Naive thymus-derived CD4-positive, alpha-beta T cell (primary cell): ENCODE measurements around the gene EIF4B. TPM values are rescaled to one million over a fixed set of nuclear protein-coding genes. Genes with fewer than 3 reads are reported as not detected.
A peak's percentile ranks its signal among the peaks of the same experiment; 100 is the strongest.

Source experiments
- ATAC-seq: fragments of 150-1000 bp; cut with Tn5 transposase; 2 replicates; pipeline ENCODE4 v1.10.0; 2021; ENCODE audit warnings: mild to moderate bottlenecking, moderate library complexity
- CTCF ChIA-PET: fragments of 350-600 bp; sonication (Branson Sonifier 250); formaldehyde crosslinking; loops from one replicate; lab custom pipeline; 2021; ENCODE audit warnings: antibody characterized with exemption; lab: Charles Lee
- POLR2A ChIA-PET: fragments of 350-600 bp; sonication (Branson Sonifier 250); formaldehyde crosslinking; loops from one replicate; lab custom pipeline; 2021; ENCODE audit warnings: antibody characterized with exemption, inconsistent platforms; lab: Charles Lee
- DNase-seq, 9 donors: peaks; one replicate each; pipeline versions ENCODE4 v3.0.0 to v3.0.0-alpha.2; 2020 to 2022; ENCODE audit warnings: mixed read lengths in 1 of 9
- H3K27ac ChIP-seq: one replicate; pipeline ENCODE4 v1.7.0; 2013; ENCODE audit warnings: mild to moderate bottlenecking, low read depth, low read length, moderate library complexity
- H3K27me3 ChIP-seq, 2 donors: one replicate each; pipeline ENCODE4 v1.7.0; 2013; ENCODE audit warnings: low read length in 2 of 2, mild to moderate bottlenecking in 2 of 2, moderate library complexity in 2 of 2; ENCODE audit not compliant: control insufficient read depth in 2 of 2, insufficient read depth in 2 of 2
- H3K36me3 ChIP-seq, 3 experiments: 1 replicate in 2 of 3; 2 replicates in 1 of 3; pipeline ENCODE4 v1.7.0; 2013; ENCODE audit warnings: low read length in 3 of 3, mild to moderate bottlenecking in 3 of 3, moderate library complexity in 1 of 3; ENCODE audit not compliant: insufficient read depth in 3 of 3, control insufficient read depth in 2 of 3
- H3K4me1 ChIP-seq, 2 donors: one replicate each; pipeline ENCODE4 v1.7.0; 2013; ENCODE audit warnings: low read length in 2 of 2, mild to moderate bottlenecking in 2 of 2, moderate library complexity in 1 of 2; ENCODE audit not compliant: control insufficient read depth in 2 of 2, insufficient read depth in 2 of 2
- H3K4me3 ChIP-seq: 2 replicates; pipeline ENCODE4 v1.7.0; 2013; ENCODE audit warnings: mild to moderate bottlenecking, low read length
- H3K9me3 ChIP-seq, 3 experiments: 1 replicate in 2 of 3; 2 replicates in 1 of 3; pipeline ENCODE4 v1.7.0; 2013; ENCODE audit warnings: low read length in 3 of 3; ENCODE audit not compliant: control insufficient read depth in 2 of 3
- H3K27ac Mint-ChIP-seq, 9 donors: one replicate each; pipeline ENCODE4 v1.8.0; 2020 to 2022; ENCODE audit warnings: mixed read lengths in 9 of 9, mild to moderate bottlenecking in 8 of 9, moderate library complexity in 5 of 9, inconsistent platforms in 2 of 9
- H3K27me3 Mint-ChIP-seq, 5 donors: one replicate each; pipeline ENCODE4 v1.8.0; 2021 to 2022; ENCODE audit warnings: mixed read lengths in 5 of 5, mild to moderate bottlenecking in 1 of 5
- H3K36me3 Mint-ChIP-seq, 5 donors: one replicate each; pipeline ENCODE4 v1.8.0; 2020 to 2022; ENCODE audit warnings: mixed read lengths in 5 of 5, mild to moderate bottlenecking in 3 of 5, inconsistent platforms in 1 of 5
- H3K4me1 Mint-ChIP-seq, 7 donors: one replicate each; pipeline ENCODE4 v1.8.0; 2020 to 2022; ENCODE audit warnings: mixed read lengths in 7 of 7, mild to moderate bottlenecking in 3 of 7, inconsistent platforms in 1 of 7
- H3K4me3 Mint-ChIP-seq, 10 donors: one replicate each; pipeline ENCODE4 v1.8.0; 2020 to 2022; ENCODE audit warnings: mild to moderate bottlenecking in 10 of 10, mixed read lengths in 10 of 10, moderate library complexity in 6 of 10, inconsistent platforms in 2 of 10
- H3K9me3 Mint-ChIP-seq, 11 donors: one replicate each; pipeline ENCODE4 v1.8.0; 2020 to 2022; ENCODE audit warnings: mixed read lengths in 11 of 11, mild to moderate bottlenecking in 4 of 11, inconsistent platforms in 1 of 11, moderate library complexity in 1 of 11
- intact Hi-C, 2 donors: fragments of 100-400 bp; cut with micrococcal nuclease; formaldehyde crosslinking; loops; one replicate each; pipeline ENCODE4 v1.15.1; 2023
- polyA plus RNA-seq, 2 donors: library from polyadenylated mRNA; unstranded; fragments of 300-500 nt; fragmentation: Illumina TruSeq; gene quantifications; one replicate each; pipeline ENCODE4 v1.2.3, GENCODE V29; 2021
- total RNA-seq, 6 experiments: library from RNA in 5 of 6; stranded (reverse) in 5 of 6; gene quantifications; 1 replicate in 5 of 6; 2 replicates in 1 of 6; pipeline ENCODE4 v1.2.3 and lab custom pipeline; 2021 to 2026

Gene EIF4B
- total and polyA plus RNA-seq, 7 experiments from 2014 or later: 134 to 919 (median 613) TPM

GRCh38 chr12:53067993-53068770 lies 61.9 kb downstream of the EIF4B start:
- Mint-ChIP-seq H3K4me3 (no peak overlapping the region), H3K9me3 (no peaks in the 10 kb centered on the region), H3K4me1 (peaks cover 6 to 30% (median 18%) of the 10 kb centered on the region in 7 donors), H3K36me3 (peaks cover 0 to 32% (median 15%) of the 10 kb centered on the region in 5 donors), H3K27ac (peak overlapping the region in 3 of 9 donors; percentile 19 to 75 (median 59)), H3K27me3 (no peaks in the 10 kb centered on the region)
- Histone ChIP-seq H3K27me3 (no peaks in the 10 kb centered on the region), H3K27ac (no peak overlapping the region), H3K4me1 (peaks cover 0 to 3% of the 10 kb centered on the region in 2 donors), H3K36me3 (peaks cover 0 to 89% (median 12%) of the 10 kb centered on the region in 3 experiments), H3K4me3 (no peak overlapping the region), H3K9me3 (no peaks in the 10 kb centered on the region)
- ATAC-seq (no peak), DNase-seq (no peak)
- ChIA-PET CTCF (interaction anchor here (0.7 to 8.1 kb wide), 6 partner anchors 12 to 35 kb away, joined by 3 to 100 read pairs (median 18); partner anchors contain the start of genes IGFBP6, SOAT2 and SPRYD3), POLR2A (interaction anchor here (1.0 to 4.6 kb wide), 3 partner anchors 13 to 30 kb away, joined by 3 to 20 read pairs (median 3); partner anchors contain the start of gene IGFBP6)
- intact Hi-C loops: loop anchor here in 1 of 2 donors (2.0 to 5.0 kb wide), 2 partner anchors 21 to 139 kb away; partner anchors contain the start of gene ITGB7

- peaks cover 0 to 32% (median 16%) of the 10 kb centered on the region in 5 donors for H3K36me3 Mint-ChIP-seq
Measured at GRCh38 chr12:53068811-53069585, 62.7 kb downstream of the EIF4B start.

GRCh38 chr12:53069621-53070410 lies 63.6 kb downstream of the EIF4B start:
- Mint-ChIP-seq H3K4me3 (no peak overlapping the region), H3K27ac (peak overlapping the region in 3 of 9 donors; percentile 22 to 43 (median 31)), H3K9me3 (no peaks in the 10 kb centered on the region), H3K4me1 (peaks cover 15 to 40% (median 23%) of the 10 kb centered on the region in 7 donors), H3K27me3 (no peaks in the 10 kb centered on the region), H3K36me3 (peaks cover 0 to 34% (median 22%) of the 10 kb centered on the region in 5 donors)
- no peaks in the 10 kb centered on the region for H3K9me3 ChIP-seq
- no peak overlapping the region for H3K4me3 ChIP-seq
- no peak for DNase-seq
- intact Hi-C loops: loop anchor here in 1 of 2 donors (5.0 kb wide), 1 partner anchor 137 kb away; the partner anchor contains the start of gene ITGB7
- no peak overlapping the region for H3K27ac ChIP-seq
- ChIA-PET POLR2A (interaction anchor here (1.5 kb wide), 1 partner anchor 9 kb away, joined by 4 read pairs; the partner anchor contains the start of gene SPRYD3), CTCF (interaction anchor here (0.7 to 8.1 kb wide), 3 partner anchors 29 to 275 kb away, joined by 3 to 100 read pairs (median 4); partner anchors contain the start of gene IGFBP6)
- ATAC-seq: no peak
- H3K27me3 ChIP-seq: no peaks in the 10 kb centered on the region
- peaks cover 0 to 3% of the 10 kb centered on the region in 2 donors for H3K4me1 ChIP-seq
- peaks cover 0 to 86% (median 14%) of the 10 kb centered on the region in 3 experiments for H3K36me3 ChIP-seq

More at GRCh38 chr12:53068811-53069585, 62.7 kb downstream of the EIF4B start:
- Histone ChIP-seq H3K27ac (no peak overlapping the region), H3K27me3 (no peaks in the 10 kb centered on the region), H3K4me1 (peaks cover 0 to 3% of the 10 kb centered on the region in 2 donors), H3K4me3 (no peak overlapping the region), H3K9me3 (no peaks in the 10 kb centered on the region), H3K36me3 (peaks cover 0 to 86% (median 12%) of the 10 kb centered on the region in 3 experiments)
- Mint-ChIP-seq H3K9me3 (no peaks in the 10 kb centered on the region), H3K27me3 (no peaks in the 10 kb centered on the region), H3K4me3 (no peak overlapping the region), H3K27ac (peak overlapping the region in 3 of 9 donors; percentile 31 to 75 (median 48)), H3K4me1 (peaks cover 8 to 32% (median 21%) of the 10 kb centered on the region in 7 donors)
- ChIA-PET CTCF (interaction anchor here (2.2 to 8.1 kb wide), 2 partner anchors 15 to 30 kb away, joined by 5 to 100 read pairs; partner anchors contain the start of gene IGFBP6), POLR2A (interaction anchor here (1.6 to 4.6 kb wide), 2 partner anchors 12 to 30 kb away, joined by 3 to 20 read pairs; partner anchors contain the start of gene IGFBP6)
- DNase-seq (no peak), ATAC-seq (no peak)
- intact Hi-C loops: loop anchor here in 1 of 2 donors (5.0 kb wide), 1 partner anchor 138 kb away; the partner anchor contains the start of gene ITGB7

- Mint-ChIP-seq H3K27ac (peak overlapping the region in 4 of 9 donors; percentile 13 to 47 (median 30)), H3K27me3 (no peaks in the 10 kb centered on the region), H3K4me3 (no peak overlapping the region), H3K9me3 (no peaks in the 10 kb centered on the region), H3K36me3 (peaks cover 0 to 35% (median 22%) of the 10 kb centered on the region in 5 donors), H3K4me1 (peaks cover 17 to 40% (median 24%) of the 10 kb centered on the region in 7 donors)
- peaks cover 0 to 3% of the 10 kb centered on the region in 2 donors for H3K4me1 ChIP-seq
- no peak for ATAC-seq
- no peak for DNase-seq
- H3K27ac ChIP-seq: no peak overlapping the region
- POLR2A ChIA-PET: interaction anchor here (1.5 kb wide), 1 partner anchor 8 kb away, joined by 4 read pairs; the partner anchor contains the start of gene SPRYD3
- H3K27me3 ChIP-seq: no peaks in the 10 kb centered on the region
- CTCF ChIA-PET: interaction anchor here (0.7 to 1.6 kb wide), 2 partner anchors 31 to 274 kb away, joined by 3 to 4 read pairs; no protein-coding TSS in a partner anchor
- H3K36me3 ChIP-seq: peaks cover 0 to 86% (median 15%) of the 10 kb centered on the region in 3 experiments
- no peaks in the 10 kb centered on the region for H3K9me3 ChIP-seq
- no peak overlapping the region for H3K4me3 ChIP-seq
- intact Hi-C loops: no loop called here
Measured at GRCh38 chr12:53070877-53071492, 64.7 kb downstream of the EIF4B start.
